HG03064 (cell line): ENCODE measurements around the gene NFIB.

Source experiments
- ATAC-seq: cut with Tn5 transposase; IDR thresholded peaks from one replicate; pipeline ENCODE4 v1.9.1; 2021; ENCODE audit warnings: low read depth; ENCODE audit not compliant: unreplicated experiment

The NFIB gene

DNA sequence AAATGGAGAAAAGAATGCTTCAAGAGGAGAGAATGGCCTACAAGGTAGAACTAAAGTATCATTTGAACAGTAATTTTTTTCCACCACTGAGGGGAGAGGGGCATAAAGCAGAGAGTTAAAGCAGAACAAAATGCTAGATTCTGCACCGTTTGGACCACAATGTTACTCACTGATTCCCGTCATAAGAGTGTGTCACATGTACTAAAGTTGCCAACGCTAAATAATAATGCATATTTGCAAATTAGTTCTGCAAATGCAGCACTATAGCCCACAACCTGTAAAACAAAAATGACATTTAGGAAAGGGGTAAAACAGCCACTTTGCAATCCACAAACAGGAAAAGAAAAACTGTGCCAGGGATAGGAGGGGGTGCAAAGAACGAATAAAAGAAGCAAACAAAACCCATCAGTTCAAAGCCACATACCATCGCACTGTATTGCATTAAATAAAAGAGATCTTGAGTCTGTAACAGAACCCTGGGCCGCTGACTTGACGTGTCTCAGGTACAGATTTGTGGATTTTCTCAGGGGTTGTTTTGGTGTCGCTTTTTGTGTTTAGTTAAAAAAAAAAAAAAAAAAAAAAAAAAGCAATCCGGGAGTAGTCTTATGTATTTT, 7.7 kb upstream of the NFIB start:
- ATAC-seq, result no peak

DNA sequence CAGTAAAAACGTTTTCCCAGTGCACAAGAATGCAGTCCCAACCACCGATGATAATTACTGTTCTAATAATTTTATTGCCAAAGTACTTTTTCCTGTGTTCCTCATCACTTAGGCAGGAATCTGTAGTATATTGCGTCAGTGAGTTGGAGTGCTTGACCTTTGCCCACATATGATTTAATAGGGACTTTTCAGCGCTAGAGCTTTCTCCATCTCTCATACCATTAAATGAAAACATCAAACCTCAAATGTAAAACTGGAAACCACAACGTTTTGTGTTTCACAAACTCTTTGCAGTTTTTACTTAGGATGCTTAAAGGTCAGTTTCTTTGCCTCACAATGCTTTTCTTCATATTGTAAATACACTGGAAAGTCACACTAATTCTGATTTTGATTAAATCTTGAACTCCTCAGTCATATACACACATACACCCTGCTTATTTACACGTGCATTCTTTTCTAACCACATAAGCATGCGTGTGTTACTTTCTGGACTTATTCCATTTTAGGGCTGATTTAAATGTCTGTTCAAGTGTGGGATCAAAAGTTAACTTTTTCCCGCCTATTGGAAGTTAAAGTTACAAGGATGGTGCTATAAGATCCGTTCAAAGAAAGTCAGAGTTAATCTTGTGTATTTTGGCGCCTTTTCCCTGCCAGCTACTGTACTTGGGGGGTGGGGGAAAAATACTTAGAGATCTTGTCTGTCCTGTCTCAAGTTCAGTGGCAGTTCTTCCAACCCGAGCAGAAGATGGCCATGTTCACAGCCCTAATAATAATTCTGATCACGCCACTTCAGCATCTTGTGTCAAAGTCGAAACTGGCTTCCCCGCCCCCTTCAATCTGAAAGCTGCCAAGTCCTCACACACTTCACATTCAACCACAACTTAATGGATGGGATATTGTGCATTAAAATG, 6.6 kb upstream of the NFIB start:
- no peak for ATAC-seq

DNA sequence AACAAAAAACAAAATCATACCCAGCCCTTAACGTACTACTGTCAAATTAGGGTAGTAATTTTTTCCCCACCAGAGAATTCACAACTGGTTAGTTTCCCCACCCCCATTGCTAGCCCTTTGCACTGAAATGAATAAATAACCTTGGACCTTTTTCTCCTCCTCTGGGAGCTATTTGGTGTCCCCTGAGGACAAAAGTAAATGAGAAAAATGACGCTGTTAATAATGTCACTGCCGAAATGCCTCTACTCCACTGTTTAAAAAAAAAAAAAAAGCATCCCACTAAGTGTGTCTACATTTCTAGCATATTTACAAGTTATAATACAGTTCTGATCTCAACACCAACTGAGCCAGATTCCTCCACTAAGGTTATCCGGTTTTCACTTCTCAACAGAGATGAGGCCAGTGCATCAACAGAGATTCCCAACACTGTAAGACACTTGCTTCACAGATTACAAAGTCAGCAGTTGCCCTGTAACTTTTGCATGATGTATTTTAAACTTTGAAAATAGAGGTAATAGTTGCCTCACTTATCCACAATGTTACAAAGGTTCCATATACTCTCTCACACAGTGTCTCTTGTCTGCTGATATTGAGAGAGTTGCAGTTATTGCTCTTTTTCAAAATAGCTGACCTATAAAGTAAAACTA, 5.1 kb upstream of the NFIB start:
- ATAC-seq, result no peak

DNA sequence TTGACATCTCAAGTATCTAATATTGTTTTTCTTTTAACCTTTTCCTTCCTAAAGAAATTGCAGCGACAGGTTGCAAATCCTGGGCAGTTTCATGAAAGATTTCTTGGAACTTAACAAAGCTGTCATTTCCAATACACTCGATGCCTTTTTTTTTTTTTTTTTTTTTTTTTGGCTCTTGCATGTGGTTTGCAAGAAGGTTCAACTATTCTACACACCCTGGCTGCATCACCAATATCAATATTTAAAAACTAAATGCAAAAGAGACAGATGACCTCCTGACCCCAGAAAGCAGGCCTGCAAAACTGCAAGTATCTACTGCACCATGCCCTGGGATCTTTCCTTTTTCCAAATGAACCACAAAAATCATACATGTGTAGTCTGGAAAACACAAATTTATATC, 4.4 kb upstream of the NFIB start:
- ATAC-seq, result no peak

DNA sequence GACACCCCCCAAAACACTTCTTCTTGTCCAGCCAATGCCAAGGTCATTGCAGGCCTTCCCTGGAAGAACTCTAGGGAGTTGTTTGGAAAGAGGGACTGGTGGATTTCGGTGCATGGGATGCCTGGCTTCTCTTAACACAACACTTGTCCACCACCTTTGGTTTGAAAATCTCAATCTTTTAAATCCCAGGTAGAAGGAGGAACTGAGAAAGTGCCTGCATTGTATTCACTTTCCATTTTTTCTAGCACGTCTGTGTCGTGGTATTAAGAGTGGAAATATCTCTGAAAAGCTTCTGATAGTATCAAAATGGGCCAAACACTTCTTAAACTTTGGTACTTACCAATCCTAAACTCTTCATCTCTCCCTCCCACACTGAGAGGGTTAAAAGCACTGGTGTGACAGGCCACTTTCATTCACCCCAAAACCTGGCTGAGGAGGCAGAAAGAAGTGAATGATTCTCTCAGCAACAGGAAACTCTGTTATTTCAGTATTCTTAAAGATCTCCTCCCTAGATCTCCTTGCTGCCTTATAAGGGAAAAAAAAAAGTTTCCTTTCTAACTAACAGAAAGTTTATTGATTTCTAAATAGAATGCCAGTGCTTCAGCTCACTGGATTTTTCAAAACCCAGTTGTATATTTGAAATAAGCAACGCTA, 3.9 kb upstream of the NFIB start:
- no peak for ATAC-seq

DNA sequence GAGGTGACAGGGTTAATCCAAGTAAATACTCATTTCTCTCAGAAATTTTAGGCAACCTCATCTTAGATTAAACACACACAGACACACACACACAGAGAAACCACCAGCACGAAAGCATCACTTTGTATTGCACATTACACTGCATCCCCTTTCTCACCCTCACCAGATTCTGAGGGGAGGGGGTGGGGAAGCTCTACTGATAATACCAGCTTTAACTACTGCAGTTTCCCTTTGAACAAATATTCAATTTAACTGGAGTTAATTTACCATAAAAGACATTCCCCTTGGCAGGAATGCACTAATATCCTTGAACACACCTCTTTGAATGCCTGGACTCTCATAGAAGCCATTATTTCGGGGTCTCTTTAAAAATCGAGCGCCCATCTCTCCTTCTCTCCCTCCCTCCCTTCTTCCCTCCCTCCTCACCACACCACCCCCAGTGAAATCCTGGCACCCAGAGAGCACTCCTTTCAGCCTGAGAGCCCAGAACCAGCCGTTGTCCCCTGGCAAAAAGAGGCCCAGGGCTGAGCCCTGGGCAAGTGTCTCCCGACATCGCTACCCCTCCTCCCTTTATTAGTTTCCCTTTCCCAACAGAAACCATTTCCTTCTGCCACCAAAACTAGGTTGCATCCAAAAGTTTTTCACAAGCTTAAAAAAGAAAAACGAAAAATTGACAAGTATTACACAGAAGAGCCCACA, 2.8 kb upstream of the NFIB start:
- ATAC-seq, result no peak

DNA sequence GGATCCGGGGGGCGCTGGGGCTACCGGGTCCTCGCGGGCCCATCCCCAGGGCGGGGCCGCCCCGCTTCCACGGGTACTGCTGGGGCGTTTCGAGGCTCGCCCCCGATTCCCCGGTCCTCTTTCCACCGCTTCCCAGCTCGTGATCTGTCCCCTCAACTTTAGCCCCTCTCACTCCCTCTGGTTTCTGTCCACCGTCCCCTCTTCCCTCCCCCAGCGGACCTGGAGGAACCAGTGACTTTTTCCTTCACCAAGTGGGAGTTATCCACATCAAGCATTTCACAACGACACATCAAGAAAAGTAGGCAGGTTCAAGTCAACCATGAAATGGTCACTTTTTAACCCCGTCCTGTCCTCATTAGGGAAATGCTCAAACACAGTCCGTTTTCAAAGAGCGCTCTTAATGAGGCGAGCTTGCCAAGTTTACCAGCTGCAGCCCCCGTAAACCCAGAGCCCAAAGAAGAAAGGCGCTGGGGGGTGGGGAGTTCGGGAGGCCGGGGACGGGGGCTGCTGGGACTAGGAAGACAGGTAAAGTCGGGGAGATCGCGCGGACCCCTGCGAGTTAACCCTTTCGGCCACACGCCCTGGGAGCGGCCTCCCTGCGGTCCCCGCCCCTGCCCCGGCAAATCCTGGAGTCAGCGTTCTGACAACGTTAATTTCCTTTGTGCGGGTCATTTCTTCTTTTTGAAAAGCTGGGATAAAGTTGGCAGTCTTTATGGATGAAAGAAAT, 2.1 kb upstream of the NFIB start:
- ATAC-seq, result no peak

DNA sequence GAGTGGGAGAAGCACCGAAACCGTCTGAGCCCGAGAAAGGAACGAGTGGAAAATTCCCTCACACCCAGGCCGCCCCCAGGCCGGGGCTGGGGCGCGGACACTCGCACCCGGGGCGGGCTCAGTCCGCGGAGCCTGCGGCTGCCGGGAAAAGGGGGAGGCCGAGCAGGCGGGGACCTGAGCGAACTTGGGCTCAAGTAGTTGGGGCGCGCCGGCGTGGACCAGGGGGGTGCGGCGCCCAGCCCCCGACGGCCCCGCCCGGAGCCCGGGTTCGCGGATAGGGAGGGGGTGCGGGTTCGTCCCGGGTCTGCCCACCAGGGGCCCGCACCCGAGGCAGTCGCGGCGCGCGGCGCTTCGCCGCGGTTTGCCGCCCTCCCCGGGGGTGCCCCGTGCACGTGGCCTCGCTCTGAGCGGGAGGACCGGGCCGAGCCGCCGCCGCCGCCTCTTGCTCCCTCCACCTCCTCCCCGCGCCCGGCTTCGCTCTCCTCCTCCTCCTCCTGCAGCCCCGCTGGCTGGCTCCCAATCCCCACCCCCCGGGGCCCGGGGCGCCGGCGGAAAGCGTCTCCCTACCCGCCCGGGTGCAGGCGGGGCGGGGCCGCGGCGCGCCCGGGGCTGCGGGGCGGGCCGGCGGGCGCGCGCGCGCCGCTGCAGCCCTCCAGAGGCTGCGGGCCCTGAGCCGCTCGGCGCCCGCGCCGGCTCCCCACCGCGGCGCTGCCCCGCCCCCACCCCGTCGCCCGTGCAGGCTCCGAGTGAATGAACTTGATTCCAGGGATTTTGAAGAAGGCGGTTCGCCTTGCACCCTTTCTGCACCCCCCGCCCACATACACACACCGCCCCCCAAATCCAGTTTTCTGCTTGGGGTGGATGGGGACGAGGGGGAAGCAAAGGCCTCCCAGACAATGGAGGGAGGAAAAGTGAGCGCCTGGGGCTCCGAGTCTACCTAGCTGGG, 1.3 kb upstream of the NFIB start:
- no peak for ATAC-seq

DNA sequence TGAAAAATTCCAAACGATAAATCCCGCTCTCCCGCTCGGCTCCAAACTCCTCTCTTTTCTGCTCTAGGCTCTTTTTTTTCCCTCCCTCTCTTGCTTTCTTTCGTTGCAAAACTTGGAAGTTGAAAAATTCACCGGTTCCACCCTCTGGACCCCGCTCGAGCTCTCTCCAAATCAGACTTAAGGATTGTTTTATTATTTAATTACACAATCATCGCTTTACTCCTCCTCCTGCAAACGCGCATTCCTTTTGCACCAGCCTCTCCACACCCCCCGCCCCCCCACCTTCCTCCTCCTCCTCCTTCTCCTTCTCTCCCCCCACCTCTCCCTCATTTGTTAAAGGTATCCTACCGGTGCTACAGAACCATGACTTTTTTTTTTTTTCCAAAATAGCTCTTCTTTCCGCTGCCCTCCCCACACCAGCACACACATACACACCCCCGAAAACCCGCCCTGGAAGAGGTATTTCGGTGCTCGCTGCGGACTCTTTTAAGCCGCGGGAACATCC, 535 bp upstream of the NFIB start:
- no peak for ATAC-seq

DNA sequence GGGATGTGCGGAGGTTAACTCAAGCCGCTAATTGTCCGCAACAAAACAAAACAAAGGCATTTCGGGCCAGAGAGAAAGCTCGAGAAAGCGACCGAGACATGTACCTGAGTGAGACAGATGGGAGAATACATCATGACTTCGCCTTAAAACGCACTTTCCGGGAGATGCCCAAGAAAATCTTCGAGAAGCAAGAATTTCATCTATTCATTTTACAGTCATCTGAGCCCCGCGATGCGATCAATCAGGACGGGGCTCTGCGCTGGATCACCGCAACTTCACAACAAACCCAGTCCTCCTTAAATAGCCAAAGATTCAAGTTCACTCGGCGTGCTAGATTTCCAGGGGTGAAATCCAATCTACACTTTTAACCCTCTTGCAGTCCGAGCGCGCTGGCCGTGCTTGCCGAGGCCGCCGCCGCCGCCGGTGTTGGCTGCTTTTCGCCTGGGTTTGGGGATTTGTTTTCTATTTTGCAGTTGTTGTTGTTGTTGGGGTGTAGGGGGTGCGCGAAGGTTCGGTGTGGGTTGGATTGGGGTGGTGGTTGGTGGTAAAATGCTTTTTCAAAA, 482 bp downstream of the NFIB start:
- no peak for ATAC-seq

DNA sequence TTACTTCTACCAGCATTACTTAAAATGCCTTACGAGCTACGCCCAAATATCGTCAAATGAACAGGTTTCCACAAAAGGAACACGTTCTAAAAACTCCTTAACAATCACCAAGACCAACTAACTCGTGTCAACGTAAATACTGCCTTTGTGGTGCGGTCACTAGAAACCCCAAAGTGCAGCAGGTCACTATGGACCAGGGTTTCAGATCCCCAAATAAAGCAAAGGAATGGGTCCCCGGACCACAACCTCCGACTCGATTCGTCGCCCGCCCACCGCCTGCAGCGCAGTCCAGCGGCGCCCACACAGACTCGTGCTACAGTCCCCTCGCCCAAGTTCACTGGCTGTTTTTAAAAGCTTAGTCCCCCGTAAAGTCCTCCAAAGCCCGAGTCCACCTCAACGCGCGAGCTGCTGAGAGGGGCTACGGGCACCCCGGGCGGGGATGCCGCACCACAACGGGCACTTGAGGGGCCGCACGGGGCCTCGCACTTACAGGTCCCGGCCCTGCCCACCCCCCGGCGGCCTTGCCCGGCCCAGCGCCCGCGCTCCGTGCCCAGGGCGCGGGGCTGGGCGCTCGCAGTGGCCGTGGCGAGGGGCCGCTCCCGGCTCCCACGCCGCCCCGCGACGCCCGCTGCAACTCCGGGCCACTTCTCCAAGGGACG, 1.1 kb downstream of the NFIB start:
- ATAC-seq, result no peak

DNA sequence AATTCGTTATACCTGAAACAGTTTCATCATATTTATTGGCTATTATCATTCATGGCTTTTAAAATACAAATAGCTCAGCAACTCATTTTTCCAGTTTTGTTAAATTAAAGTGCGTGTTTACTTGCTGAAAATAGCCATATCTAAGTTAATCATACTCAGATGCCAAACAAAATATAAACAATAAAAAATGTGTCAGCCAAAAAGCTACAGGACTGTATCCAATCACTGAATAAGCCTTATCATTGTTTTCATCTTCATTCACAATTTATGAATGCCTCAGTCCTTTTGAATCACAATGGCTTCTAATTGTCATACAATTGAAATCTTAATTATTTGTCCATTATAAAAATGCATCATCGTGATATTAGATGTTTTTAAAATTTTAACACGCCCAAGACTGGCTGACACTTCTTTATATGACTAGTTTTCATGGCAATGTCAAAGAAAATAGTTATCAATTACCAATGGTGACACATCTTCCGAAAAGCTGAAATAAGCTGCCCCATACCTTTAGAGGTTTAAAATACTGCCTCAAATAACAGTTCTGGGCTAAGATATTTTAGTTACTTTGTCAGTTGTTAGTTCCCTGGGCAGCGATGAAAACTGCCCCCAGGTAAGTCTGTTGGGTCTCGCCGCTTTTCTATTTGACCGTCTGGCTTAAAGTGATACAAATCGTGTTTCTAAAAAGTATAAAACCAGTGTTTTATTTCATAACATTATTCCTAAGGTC, 1.8 kb downstream of the NFIB start:
- ATAC-seq, result no peak

DNA sequence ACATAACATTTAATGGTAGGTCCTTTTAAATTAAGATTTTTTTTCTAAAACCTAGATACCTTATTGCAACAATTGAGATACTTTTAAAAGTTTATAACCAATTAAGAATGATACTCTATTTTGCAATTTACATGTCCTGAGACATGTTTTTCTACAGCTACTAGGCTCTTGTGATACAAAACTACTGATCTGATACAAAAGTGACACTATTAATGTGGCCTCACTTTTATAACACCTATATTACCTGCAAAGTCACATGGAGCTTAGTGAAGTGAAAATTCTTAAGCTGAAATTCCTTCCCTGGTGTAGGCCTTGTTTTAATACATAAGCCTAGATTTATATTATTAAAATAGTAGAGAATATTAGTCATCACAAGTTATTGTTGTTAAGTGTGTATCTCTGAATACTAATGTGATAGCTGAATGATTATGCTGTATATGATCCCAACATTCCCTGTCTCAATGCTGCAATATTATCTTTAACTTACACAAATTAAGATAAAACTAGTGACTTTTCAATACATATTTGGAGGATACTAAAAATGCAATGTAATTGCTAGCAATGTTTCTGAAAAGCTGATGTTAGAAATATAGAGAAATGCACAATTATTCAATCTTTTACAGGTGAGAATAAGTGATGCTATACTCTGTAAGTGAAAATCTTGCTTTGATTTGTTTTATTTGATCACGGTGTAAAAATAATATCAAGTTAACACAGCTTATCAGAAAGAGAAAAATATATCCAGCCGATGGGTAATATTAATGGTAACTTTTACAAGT, 2.6 kb downstream of the NFIB start:
- ATAC-seq, result no peak

DNA sequence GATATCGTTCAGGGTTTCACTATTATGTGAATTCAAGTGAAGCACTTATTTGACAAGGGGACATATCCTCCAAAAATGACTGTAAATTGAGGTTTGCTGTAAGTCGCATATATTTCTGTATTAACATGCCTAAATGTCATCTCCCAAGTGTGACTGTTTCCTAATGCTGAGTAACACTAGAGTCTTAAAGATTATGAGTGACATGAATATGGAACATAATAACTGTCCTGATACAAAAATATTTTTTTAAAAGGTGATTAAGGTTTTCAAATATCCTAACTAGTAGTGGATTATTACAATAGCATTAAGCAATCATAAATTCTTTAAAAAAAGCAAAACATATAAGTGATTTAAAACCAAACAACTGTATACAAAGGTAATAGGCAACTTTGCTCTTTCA, 3.6 kb downstream of the NFIB start:
- no peak for ATAC-seq

DNA sequence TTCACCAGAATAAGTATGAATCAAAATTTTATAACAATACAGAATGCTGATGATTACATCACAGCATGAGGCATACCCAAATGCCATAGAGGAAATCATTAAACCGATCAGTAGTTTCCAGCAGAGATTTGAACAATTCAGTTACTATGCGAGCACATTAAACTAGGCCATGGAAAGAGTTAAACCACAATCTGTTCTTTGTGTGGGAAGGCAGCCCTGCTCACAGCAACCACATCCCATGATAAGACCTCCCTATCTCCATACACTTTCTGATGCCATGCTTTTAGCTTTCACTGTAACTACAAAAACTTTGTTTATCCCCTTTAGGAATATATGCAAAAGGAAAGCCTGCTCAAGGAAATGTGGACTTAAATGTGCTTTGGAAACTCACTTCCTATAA, 4.5 kb downstream of the NFIB start:
- no peak for ATAC-seq

DNA sequence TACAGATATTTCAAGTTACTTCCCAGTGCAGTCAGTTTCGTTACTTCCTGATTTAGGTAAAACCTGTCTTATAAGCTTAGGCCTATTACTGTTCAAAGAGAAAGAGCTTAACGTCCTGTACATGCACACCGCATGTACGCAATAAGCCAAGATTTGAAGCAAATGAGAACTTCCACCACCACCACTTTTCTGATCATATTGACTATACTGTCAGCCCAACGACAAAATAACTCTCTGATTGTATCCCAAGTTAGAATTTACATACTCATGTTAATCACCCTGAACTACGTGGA, 5.1 kb downstream of the NFIB start:
- no peak for ATAC-seq
